GM18526 (cell line): Measurements from ENCODE around the gene CPEB2.
A peak's percentile ranks its signal among the peaks of the same experiment; 100 is the strongest.

ENCODE experiments used
- POLR2A ChIP-seq: IDR thresholded peaks from 3 replicates; pipeline ENCODE4 v1.6.1; 2011; ENCODE audit not compliant: insufficient read length; ENCODE audit errors: extremely low read depth

Gene CPEB2

GRCh38 chr4:15004739-15005301 is 2.5 kb downstream of the CPEB2 start:
- TF ChIP-seq POLR2A: peak; percentile 56

DNA sequence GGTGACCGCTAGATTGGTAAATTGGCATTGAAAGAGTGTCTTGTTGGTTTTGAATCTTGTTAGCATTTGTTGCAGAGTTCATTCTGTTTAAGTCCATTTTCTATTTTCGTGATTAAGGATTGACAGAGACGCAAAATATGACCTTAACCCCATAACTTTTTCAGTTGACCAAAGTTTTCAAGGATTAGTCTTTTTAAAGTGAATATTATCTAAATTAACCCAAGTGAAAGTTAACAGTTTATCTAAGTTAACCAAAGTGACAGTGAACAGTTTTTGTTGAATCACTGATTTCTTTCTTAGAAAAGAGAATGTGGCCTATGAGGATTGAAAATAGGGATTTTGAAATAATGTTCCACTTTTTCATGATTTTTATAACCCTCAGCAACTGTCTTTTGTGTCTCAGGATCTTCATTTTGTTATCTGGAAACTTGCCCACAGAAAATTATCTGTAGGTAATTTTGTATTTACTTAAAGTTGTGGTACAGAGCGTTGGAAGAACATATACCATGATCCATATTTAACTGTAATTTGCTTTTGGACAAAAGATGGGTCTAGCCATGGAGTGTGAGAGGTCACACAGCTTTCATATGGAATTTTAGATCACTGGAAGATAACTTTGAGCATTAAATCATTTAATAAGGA is 3.3 kb downstream of the CPEB2 start:
- TF ChIP-seq POLR2A: no peak

DNA sequence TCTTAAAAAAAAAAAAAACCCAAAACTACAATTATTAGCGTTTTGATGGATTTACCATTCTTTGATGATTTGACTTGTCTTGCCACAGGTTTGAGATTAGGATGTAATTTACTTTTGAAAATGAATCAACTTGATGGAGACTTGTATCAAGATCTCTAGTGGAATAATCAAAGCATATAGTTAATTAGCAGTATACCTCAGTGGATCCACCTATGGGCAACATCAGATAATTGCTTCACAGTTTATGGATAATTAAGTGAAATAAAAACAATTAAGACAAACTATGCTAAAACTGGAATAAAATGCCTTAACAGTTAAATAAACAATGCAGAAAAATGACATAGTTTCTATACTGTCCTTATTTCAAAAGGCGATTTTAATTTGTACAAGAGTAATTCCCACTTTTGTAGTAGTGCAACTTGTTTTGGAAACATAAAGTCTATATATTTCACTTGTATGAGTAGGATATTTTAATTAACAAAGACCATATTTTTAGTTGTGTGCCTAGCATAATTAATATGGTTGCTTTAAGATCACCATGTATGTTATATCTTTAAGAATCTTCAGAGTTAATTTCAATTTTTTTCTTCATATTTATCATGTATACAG is 4.2 kb downstream of the CPEB2 start:
- no peak for TF ChIP-seq POLR2A

GRCh38 chr4:15007201-15007600 is 4.9 kb downstream of the CPEB2 start:
- TF ChIP-seq POLR2A: no peak

DNA sequence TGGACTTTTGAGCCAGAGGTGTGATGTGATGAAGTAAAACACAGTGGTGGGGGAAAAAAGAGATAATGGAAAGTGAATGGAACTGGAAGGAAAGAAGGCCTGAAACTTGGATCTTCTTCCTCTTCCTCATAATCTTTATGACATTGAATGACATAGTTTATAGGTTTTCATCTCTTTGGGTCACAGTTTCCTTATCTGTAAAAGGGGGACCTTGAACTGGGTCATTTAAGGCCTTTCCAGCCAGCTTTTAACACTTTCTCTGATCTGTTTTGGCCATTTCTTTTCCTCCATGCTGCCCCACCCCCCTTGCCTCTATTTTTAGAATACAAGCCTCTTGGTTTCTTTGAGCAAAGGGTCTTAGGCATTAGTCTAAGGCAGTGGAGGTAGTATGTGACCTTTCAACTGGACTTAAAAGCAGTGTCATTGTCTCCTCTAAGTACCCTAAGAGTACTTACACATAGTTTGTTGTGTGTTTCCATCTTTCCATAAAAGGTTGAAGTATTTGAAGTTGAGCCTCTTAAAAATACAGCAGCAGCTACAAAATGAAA is 7.8 kb downstream of the CPEB2 start:
- TF ChIP-seq POLR2A: no peak

DNA sequence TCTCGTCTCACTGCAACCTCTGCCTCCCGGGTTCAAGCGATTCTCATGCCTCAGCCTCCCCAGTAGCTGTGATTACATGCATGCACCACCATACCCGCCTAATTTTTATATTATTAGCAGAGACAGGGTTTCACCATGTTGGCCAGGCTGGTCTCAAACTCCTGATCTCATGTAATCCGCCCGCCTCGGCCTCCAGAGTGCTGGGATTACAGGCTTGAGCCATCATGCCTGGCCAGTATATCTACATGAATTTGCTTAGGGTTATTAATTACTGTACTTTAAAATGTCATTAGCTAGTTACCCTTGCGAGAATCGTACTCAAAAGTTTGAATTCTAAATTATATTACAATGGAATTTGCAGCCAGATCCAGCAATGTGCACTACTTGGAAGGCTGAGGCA is 8.9 kb downstream of the CPEB2 start:
- TF ChIP-seq POLR2A: no peak

DNA sequence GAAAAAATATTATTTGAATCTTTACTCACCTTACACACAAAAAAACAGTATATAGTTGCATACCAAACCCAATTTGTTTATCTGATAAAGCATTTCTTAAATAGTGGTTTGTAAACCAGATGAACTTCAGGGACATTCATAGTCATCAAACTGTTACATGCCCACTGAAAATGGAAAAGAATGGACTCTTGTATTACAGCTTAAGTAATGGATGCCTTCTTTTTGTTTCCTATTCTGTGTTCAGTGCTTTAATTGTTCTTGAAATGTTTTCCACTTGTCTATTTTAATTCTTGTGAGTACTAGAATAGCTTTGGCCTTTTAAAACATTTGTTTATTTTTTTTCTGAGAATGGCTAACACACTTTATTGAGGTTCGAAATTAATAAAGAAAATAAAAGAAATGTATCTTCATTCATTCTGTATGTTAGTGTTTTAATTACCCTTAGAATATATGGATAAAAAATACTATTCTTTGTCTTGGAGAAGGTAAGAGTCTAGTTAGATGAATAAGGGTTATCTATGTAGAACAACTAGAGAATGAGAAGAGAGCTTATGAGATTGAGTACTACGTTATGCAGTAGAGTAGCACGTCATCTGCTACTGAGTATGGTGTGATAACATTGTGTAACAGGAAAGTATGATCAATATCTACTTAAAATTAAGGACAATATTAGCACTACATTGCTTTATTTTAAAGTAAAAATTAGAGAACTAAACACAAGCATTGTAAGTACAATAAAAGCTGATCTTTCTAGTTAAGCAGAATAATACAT is 9.9 kb downstream of the CPEB2 start:
- TF ChIP-seq POLR2A: no peak

DNA sequence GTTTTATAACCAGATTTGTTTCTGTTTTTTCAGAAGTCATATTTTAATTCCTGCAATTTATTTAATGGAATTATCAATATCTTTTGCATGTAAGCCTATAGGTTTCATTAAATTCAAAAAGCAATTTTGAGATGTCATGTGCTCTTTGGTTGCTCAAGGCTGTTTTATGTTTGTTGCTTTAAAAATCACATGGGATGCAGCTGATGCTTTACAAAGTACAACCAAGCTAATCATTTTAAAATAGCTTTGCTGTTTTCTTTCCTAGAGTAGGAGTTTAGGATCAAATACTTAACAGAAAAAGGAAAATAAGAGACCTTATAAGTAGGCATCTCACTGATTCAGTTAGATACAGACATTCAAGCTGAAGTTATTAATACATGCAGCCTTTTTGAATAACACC is 11.3 kb downstream of the CPEB2 start:
- no peak for TF ChIP-seq POLR2A

- no peak for TF ChIP-seq POLR2A
These were observed 12.9 kb downstream of the CPEB2 start for GRCh38 chr4:15015170-15015569.

GRCh38 chr4:15018361-15018760 is 16.1 kb downstream of the CPEB2 start:
- TF ChIP-seq POLR2A: no peak

- TF ChIP-seq POLR2A: no peak
These were observed 18.4 kb downstream of the CPEB2 start for GRCh38 chr4:15020502-15021286.

- no peak for TF ChIP-seq POLR2A
These were observed 19.0 kb downstream of the CPEB2 start for GRCh38 chr4:15021311-15021710.

- no peak for TF ChIP-seq POLR2A
These were observed 19.7 kb downstream of the CPEB2 start for GRCh38 chr4:15021946-15022345.

- TF ChIP-seq POLR2A: no peak
These were observed 22.1 kb downstream of the CPEB2 start for GRCh38 chr4:15024386-15024785.

GRCh38 chr4:15025693-15026092 is 23.4 kb downstream of the CPEB2 start:
- no peak for TF ChIP-seq POLR2A
